Esophagus squamous epithelium (tissue), 4 donors: ENCODE data around the gene RRBP1.

ENCODE experiments used
- POLR2A ChIP-seq, 4 donors: fragments of 450-650 bp; IDR thresholded peaks; one replicate each; pipeline ENCODE4 v1.6.1; 2017; ENCODE audit warnings: antibody characterized with exemption in 4 of 4, mild to moderate bottlenecking in 4 of 4, moderate library complexity in 3 of 4
- TF ChIP-seq, protein P1 (sequence below), 6 experiments: fragments of 450-650 bp in 4 of 6; fragments of 200-600 bp in 2 of 6; sonication (generic) in 2 of 6; IDR thresholded peaks; one replicate each; pipeline ENCODE4 v1.5.1; 2016 to 2019; ENCODE audit warnings: antibody characterized with exemption in 6 of 6, mild to moderate bottlenecking in 4 of 6, moderate library complexity in 4 of 6

DNA sequence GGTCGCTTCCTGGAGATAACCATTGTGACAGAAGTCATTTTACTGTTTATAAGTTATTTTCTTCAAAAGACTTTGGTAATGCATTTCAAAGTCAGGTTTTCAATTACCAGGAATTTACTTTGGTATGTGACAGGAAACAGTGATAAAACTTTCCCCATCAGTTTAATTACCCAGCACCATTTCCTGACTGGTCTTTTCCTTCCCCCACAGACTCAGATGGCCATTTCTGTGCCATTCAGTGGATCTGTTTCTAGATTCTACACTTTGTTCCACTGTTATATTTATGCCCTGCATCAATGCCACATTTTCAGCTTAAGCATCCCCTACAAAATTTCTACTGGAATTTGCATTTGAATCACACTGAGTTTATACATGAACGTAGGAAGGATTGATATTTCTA lies 16.3 kb downstream of the RRBP1 start:
- TF ChIP-seq, protein P1, sequence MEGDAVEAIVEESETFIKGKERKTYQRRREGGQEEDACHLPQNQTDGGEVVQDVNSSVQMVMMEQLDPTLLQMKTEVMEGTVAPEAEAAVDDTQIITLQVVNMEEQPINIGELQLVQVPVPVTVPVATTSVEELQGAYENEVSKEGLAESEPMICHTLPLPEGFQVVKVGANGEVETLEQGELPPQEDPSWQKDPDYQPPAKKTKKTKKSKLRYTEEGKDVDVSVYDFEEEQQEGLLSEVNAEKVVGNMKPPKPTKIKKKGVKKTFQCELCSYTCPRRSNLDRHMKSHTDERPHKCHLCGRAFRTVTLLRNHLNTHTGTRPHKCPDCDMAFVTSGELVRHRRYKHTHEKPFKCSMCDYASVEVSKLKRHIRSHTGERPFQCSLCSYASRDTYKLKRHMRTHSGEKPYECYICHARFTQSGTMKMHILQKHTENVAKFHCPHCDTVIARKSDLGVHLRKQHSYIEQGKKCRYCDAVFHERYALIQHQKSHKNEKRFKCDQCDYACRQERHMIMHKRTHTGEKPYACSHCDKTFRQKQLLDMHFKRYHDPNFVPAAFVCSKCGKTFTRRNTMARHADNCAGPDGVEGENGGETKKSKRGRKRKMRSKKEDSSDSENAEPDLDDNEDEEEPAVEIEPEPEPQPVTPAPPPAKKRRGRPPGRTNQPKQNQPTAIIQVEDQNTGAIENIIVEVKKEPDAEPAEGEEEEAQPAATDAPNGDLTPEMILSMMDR (IDR thresholded peaks at IDR 0.05): no peak
- TF ChIP-seq POLR2A (IDR thresholded peaks at IDR 0.05): no peak
